Neural progenitor cell (in vitro differentiated cells): ENCODE measurements around the gene SPAG7. TPM values are rescaled to one million over a fixed set of nuclear protein-coding genes. Genes with fewer than 3 reads are reported as not detected.

Source experiments
- DNase-seq: peaks from one replicate; pipeline ENCODE4 v3.0.0-alpha.2; 2016; ENCODE audit warnings: low spot score
- H2AFZ ChIP-seq: fragments of 200-600 bp; sonication (generic); replicated peaks from 2 replicates; pipeline ENCODE4 v1.6.1; 2016; ENCODE audit warnings: antibody characterized with exemption
- H3F3A ChIP-seq: fragments of 200-600 bp; sonication (generic); 2 replicates; pipeline ENCODE4 v1.6.1; 2016; ENCODE audit warnings: antibody characterized with exemption, low read depth
- H3K27ac ChIP-seq: fragments of 200-600 bp; sonication (generic); 2 replicates; pipeline ENCODE4 v1.5.1; 2016; ENCODE audit warnings: mild to moderate bottlenecking
- H3K27me3 ChIP-seq: fragments of 200-600 bp; sonication (generic); 2 replicates; pipeline ENCODE4 v1.6.1; 2016; ENCODE audit warnings: mild to moderate bottlenecking, moderate library complexity
- H3K36me3 ChIP-seq: fragments of 200-600 bp; sonication (generic); 2 replicates; pipeline ENCODE4 v1.5.1; 2016
- H3K4me1 ChIP-seq: fragments of 200-600 bp; sonication (generic); 2 replicates; pipeline ENCODE4 v1.6.1; 2016; ENCODE audit warnings: mixed run types
- H3K4me2 ChIP-seq: fragments of 200-600 bp; sonication (generic); 2 replicates; pipeline ENCODE4 v1.6.1; 2016
- H3K4me3 ChIP-seq: fragments of 200-600 bp; sonication (generic); 2 replicates; pipeline ENCODE4 v1.5.1; 2016
- H3K79me2 ChIP-seq: fragments of 200-600 bp; sonication (generic); 2 replicates; pipeline ENCODE4 v1.6.1; 2016; ENCODE audit warnings: low read depth
- H3K9ac ChIP-seq: fragments of 200-600 bp; sonication (generic); 2 replicates; pipeline ENCODE4 v1.6.1; 2016
- H3K9me3 ChIP-seq: fragments of 200-600 bp; sonication (generic); 2 replicates; pipeline ENCODE4 v1.5.1; 2016; ENCODE audit warnings: low read depth
- H4K20me1 ChIP-seq: fragments of 200-600 bp; sonication (generic); 2 replicates; pipeline ENCODE4 v1.6.1; 2016; ENCODE audit warnings: low read depth
- H3K27ac Mint-ChIP-seq: 3 replicates; pipeline ENCODE4 v1.8.0; 2021; ENCODE audit warnings: mixed read lengths
- H3K27me3 Mint-ChIP-seq: 2 replicates; pipeline ENCODE4 v1.8.0; 2022; ENCODE audit warnings: low read depth, mild to moderate bottlenecking, inconsistent platforms, moderate library complexity, mixed read lengths; ENCODE audit not compliant: insufficient read depth
- H3K36me3 Mint-ChIP-seq: 3 replicates; pipeline ENCODE4 v1.8.0; 2021; ENCODE audit warnings: mixed read lengths
- H3K4me1 Mint-ChIP-seq: 3 replicates; pipeline ENCODE4 v1.8.0; 2021; ENCODE audit warnings: mixed read lengths
- H3K4me3 Mint-ChIP-seq: 3 replicates; pipeline ENCODE4 v1.8.0; 2021; ENCODE audit warnings: mild to moderate bottlenecking, moderate library complexity, mixed read lengths
- H3K9me3 Mint-ChIP-seq: 3 replicates; pipeline ENCODE4 v1.8.0; 2020; ENCODE audit warnings: mixed read lengths
- CTCF ChIP-seq: fragments of 200-600 bp; sonication (generic); IDR thresholded peaks from 2 replicates; pipeline ENCODE4 v1.5.1; 2017; ENCODE audit warnings: antibody characterized with exemption, mild to moderate bottlenecking
- EZH2 ChIP-seq: fragments of 200-600 bp; sonication (generic); IDR thresholded peaks from 2 replicates; pipeline ENCODE4 v1.6.1; 2017; ENCODE audit warnings: antibody characterized with exemption, mild to moderate bottlenecking, moderate library complexity
- EZH2phosphoT487 ChIP-seq: fragments of 200-600 bp; sonication (generic); IDR thresholded peaks from 2 replicates; pipeline ENCODE4 v1.6.1; 2017; ENCODE audit warnings: antibody characterized with exemption
- total RNA-seq: library from RNA; depleted of rRNA; stranded (reverse); fragments of >200 nt; gene quantifications from 2 replicates; pipeline ENCODE4 v1.2.3, GENCODE V29; 2015; ENCODE audit warnings: low replicate concordance

The SPAG7 gene
- total RNA-seq, 1 donor from 2014 or later = 79.7 TPM

- Mint-ChIP-seq H3K4me3 (peak overlapping the region; percentile 93), H3K36me3 (peaks cover 16% of the 10 kb centered on the region), H3K9me3 (no peaks in the 10 kb centered on the region), H3K27me3 (peaks cover 12% of the 10 kb centered on the region), H3K27ac (peak overlapping the region; percentile 72), H3K4me1 (peaks cover 46% of the 10 kb centered on the region)
- peaks cover 75% of the 10 kb centered on the region for H3F3A ChIP-seq
- no peak overlapping the region for H3K9ac ChIP-seq
- no peak overlapping the region for H2AFZ ChIP-seq
- H3K79me2 ChIP-seq = peaks cover 45% of the 10 kb centered on the region
- peaks cover 22% of the 10 kb centered on the region for H3K4me1 ChIP-seq
- H3K36me3 ChIP-seq = no peaks in the 10 kb centered on the region
- no peaks in the 10 kb centered on the region for H3K27me3 ChIP-seq
- no peaks in the 10 kb centered on the region for H3K9me3 ChIP-seq
- peak overlapping the region; percentile 77 for H3K4me3 ChIP-seq
- peaks cover 33% of the 10 kb centered on the region for H4K20me1 ChIP-seq
- TF ChIP-seq EZH2phosphoT487 (no peak), CTCF (no peak), EZH2 (no peak)
- DNase-seq = peak; percentile 88
- H3K27ac ChIP-seq = peak overlapping the region; percentile 85
- H3K4me2 ChIP-seq = peak overlapping the region; percentile 87
These were observed 18.1 kb downstream of the SPAG7 start for GRCh38 chr17:4949321-4950074.

GRCh38 chr17:4948931-4949320 lies 18.7 kb downstream of the SPAG7 start:
- H2AFZ ChIP-seq = no peak overlapping the region
- H3K4me3 Mint-ChIP-seq = peak overlapping the region; percentile 93
- H3K79me2 ChIP-seq = peaks cover 50% of the 10 kb centered on the region

GRCh38 chr17:4948166-4948930 lies 19.3 kb downstream of the SPAG7 start, which contains the start of gene PFN1:
PFN1 (minus strand) TSS chr17:4948530; CDS start chr17:4948394, 136 bp downstream.
- H3K79me2 ChIP-seq = peaks cover 53% of the 10 kb centered on the region
- H3K27me3 ChIP-seq = no peaks in the 10 kb centered on the region
- peak; percentile 88 for DNase-seq
- H4K20me1 ChIP-seq = peaks cover 34% of the 10 kb centered on the region
- H3K4me3 Mint-ChIP-seq = peak within 1 kb of the TSS; percentile 93
- peak within 1 kb of the TSS; percentile 77 for H3K4me3 ChIP-seq
- no peaks in the 10 kb centered on the region for H3K9me3 ChIP-seq
- peaks cover 41% of the 10 kb centered on the region for H3K4me1 Mint-ChIP-seq
- H3K9me3 Mint-ChIP-seq = no peaks in the 10 kb centered on the region
- H3K36me3 Mint-ChIP-seq = peaks cover 18% of the 10 kb centered on the region
- H3F3A ChIP-seq = peaks cover 86% of the 10 kb centered on the region
- H3K36me3 ChIP-seq = no peaks in the 10 kb centered on the region
- peaks cover 22% of the 10 kb centered on the region for H3K4me1 ChIP-seq
- peak within 1 kb of the TSS; percentile 85 for H3K27ac ChIP-seq
- H3K9ac ChIP-seq = peak within 1 kb of the TSS; percentile 62
- H2AFZ ChIP-seq = peak within 1 kb of the TSS; percentile 65
- peak within 1 kb of the TSS; percentile 93 for H3K27ac Mint-ChIP-seq
- H3K27me3 Mint-ChIP-seq = peaks cover 15% of the 10 kb centered on the region
- peak within 1 kb of the TSS; percentile 87 for H3K4me2 ChIP-seq
- TF ChIP-seq EZH2 = no peak
- no peak for TF ChIP-seq CTCF
- TF ChIP-seq EZH2phosphoT487 = no peak

More at GRCh38 chr17:4948931-4949320, 18.7 kb downstream of the SPAG7 start:
- Histone ChIP-seq H3K4me2 (peak overlapping the region; percentile 87), H3K9me3 (no peaks in the 10 kb centered on the region), H3K4me3 (peak overlapping the region; percentile 77), H3K27ac (peak overlapping the region; percentile 85), H4K20me1 (peaks cover 34% of the 10 kb centered on the region), H3K4me1 (peaks cover 22% of the 10 kb centered on the region), H3K9ac (no peak overlapping the region), H3K36me3 (no peaks in the 10 kb centered on the region), H3K27me3 (no peaks in the 10 kb centered on the region), H3F3A (peaks cover 80% of the 10 kb centered on the region)
- Mint-ChIP-seq H3K27me3 (peaks cover 15% of the 10 kb centered on the region), H3K36me3 (peaks cover 19% of the 10 kb centered on the region), H3K27ac (peak overlapping the region; percentile 72), H3K4me1 (peaks cover 45% of the 10 kb centered on the region), H3K9me3 (no peaks in the 10 kb centered on the region)
- no peak for TF ChIP-seq EZH2phosphoT487
- TF ChIP-seq EZH2 = no peak
- TF ChIP-seq CTCF = no peak
- DNase-seq = peak; percentile 95
